Aorta (tissue), 5 donors: ENCODE results near the gene KIF4A. TPM values are rescaled to one million over a fixed set of nuclear protein-coding genes. Genes with fewer than 3 reads are reported as not detected.
A peak's percentile ranks its signal among the peaks of the same experiment; 100 is the strongest.

Source experiments
- ATAC-seq: fragments of 200-7000 bp; cut with Tn5 transposase; one replicate; pipeline ENCODE4 v1.9.1; 2022; ENCODE audit warnings: moderate library complexity; ENCODE audit not compliant: low FRiP score
- DNase-seq, 2 donors: peaks; one replicate each; pipeline ENCODE4 v3.0.0-alpha.2; 2020
- H3K27ac ChIP-seq, 2 donors: one replicate each; pipeline ENCODE4 v1.5.1; 2013; ENCODE audit warnings: low read length in 2 of 2, mild to moderate bottlenecking in 2 of 2, moderate library complexity in 2 of 2, control low read depth in 1 of 2, inconsistent platforms in 1 of 2, low read depth in 1 of 2
- H3K27me3 ChIP-seq, 2 donors: one replicate each; pipeline ENCODE4 v1.6.1; 2013; ENCODE audit warnings: control low read depth in 1 of 2, low read length in 1 of 2, mild to moderate bottlenecking in 1 of 2, moderate library complexity in 1 of 2; ENCODE audit not compliant: insufficient read depth in 2 of 2, control insufficient read depth in 1 of 2
- H3K36me3 ChIP-seq, 2 donors: one replicate each; pipeline ENCODE4 v1.6.1; 2013; ENCODE audit warnings: control low read depth in 1 of 2, low read length in 1 of 2, mild to moderate bottlenecking in 1 of 2; ENCODE audit not compliant: insufficient read depth in 2 of 2, control insufficient read depth in 1 of 2
- H3K4me1 ChIP-seq, 2 donors: one replicate each; pipeline ENCODE4 v1.6.1; 2013; ENCODE audit warnings: low read length in 2 of 2, control low read depth in 1 of 2, mild to moderate bottlenecking in 1 of 2, moderate library complexity in 1 of 2; ENCODE audit not compliant: insufficient read depth in 2 of 2, control insufficient read depth in 1 of 2
- H3K4me3 ChIP-seq, 2 donors: one replicate each; pipeline ENCODE4 v1.5.1; 2013; ENCODE audit warnings: low read length in 2 of 2, control low read depth in 1 of 2, mild to moderate bottlenecking in 1 of 2
- H3K9me3 ChIP-seq: one replicate; pipeline ENCODE4 v1.6.1; 2013; ENCODE audit warnings: mild to moderate bottlenecking, low read length; ENCODE audit not compliant: control insufficient read depth
- WGBS, 2 donors: extraction: QIAGEN DNeasy Blood & Tissue Kit; methylation state at CpG; one replicate each; pipeline ENCODE4 v1.1.7; 2013; 5-methylcytosine and 5-hydroxymethylcytosine counted together
- intact Hi-C, 2 donors: fragments of 100-400 bp; cut with DNase I; formaldehyde crosslinking; loops; one replicate each; pipeline versions ENCODE4 v1.14.2 to v1.15.0; 2022
- polyA plus RNA-seq, 2 donors: library from polyadenylated mRNA; stranded (reverse); fragments of 200-250 nt; gene quantifications; one replicate each; pipeline ENCODE4 v1.2.3, GENCODE V29; 2013
- total RNA-seq, 2 donors: library from RNA; stranded (reverse); fragmentation: NEBNext Ultra II Directional; extraction: Animal tissue kit (Norgen Biotek cat#: 25700); gene quantifications; one replicate each; pipeline ENCODE4 v1.2.1, GENCODE V29; 2021
- donor health status: healthy with polysubstance abuse.
- donor health status: Bipolar disorder and iron deficiency.
- donor health status: DM: no; HTN: no; CAD: no.
- donor health status: DM: no; HTN: no; CAD: no.
- donor health status: DM: yes; HTN: yes; CAD: no.

KIF4A gene
- total and polyA plus RNA-seq, 4 donors, result 0.36 to 0.66 (median 0.39) TPM

- WGBS, 2 donors, result 77 to 81% methylated on average over 9 of the region's 9 CpGs
- ATAC-seq (no peak), DNase-seq (no peak)
- Histone ChIP-seq H3K4me1 (no peaks in the 10 kb centered on the region), H3K9me3 (no peaks in the 10 kb centered on the region), H3K27me3 (no peaks in the 10 kb centered on the region), H3K27ac (no peak overlapping the region), H3K36me3 (no peaks in the 10 kb centered on the region), H3K4me3 (no peak overlapping the region)
- intact Hi-C loops, result no loop called here
Measured at GRCh38 chrX:70445951-70446350, 156.0 kb downstream of the KIF4A start.

DNA sequence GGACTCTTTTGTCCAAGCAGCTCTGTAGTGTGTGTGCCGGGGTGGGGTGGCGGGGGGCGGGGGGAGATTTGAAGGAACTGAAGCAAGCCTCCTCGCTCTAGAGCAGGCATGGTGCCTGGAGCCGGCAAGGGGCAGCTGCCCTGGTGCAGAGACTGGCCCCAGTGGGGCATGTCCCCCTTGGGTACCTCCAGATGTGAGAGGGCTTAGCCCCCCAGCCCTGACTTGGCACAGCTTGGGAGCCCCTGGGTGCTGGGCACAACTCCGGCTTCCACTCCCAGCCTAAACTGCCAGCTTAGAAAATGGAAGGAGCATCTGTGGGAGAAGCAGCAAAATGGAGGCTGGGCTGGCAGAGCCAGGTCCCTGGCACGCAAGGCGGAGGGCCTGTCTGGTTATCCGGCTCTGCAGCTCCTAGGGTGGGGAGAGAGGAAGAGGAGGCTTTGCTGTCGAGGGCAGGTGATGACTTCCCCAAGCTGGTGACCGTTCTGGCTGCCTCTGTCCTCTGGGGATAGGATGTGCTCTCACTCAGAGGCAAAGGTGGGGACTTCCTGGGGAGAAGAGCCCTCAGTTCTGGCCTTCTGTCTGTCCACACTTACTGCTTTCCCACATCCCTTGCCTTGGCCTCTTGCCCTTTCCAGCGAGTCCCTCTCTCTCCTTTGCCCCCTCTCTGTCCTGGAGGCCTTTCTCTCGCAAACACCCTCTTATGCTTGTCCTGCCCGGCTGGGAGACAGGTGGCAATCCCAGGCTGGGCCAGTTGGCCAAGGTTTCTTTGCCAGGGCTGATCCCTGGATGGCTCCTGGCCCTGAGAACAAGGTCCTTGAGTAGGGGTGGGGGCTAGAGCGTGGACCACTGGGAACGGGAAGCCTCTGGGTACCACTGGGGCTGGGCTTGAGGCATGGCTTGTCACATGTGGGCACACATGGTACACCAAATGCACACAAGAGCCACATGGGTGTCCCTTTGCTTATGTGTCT, 156.8 kb downstream of the KIF4A start:
- Histone ChIP-seq H3K27me3 (no peaks in the 10 kb centered on the region), H3K4me3 (no peak overlapping the region), H3K9me3 (no peaks in the 10 kb centered on the region), H3K4me1 (no peaks in the 10 kb centered on the region), H3K36me3 (no peaks in the 10 kb centered on the region), H3K27ac (no peak overlapping the region)
- ATAC-seq (no peak), DNase-seq (no peak)
- intact Hi-C loops, result no loop called here
- WGBS, 2 donors, result 72 to 85% methylated on average over 16 of the region's 16 CpGs

DNA sequence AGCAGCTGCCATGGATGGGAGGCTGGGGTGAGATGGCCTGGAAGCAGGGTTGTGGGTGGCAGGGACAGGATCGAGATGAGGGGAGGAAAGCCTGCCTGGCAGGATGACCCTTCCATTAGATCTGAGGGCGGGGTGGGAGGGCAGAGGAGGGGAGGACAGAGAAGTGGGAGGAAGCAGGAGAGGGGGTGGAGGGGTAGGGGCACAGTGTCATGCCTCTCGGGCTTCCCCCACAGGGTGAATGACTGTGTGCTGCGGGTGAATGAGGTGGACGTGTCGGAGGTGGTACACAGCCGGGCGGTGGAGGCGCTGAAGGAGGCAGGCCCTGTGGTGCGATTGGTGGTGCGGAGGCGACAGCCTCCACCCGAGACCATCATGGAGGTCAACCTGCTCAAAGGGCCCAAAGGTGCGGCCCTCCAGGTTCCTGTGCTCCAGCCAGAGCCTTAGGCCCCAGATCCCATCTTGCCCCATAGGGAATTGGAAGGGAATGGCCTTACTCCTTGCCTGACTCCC, 159.6 kb downstream of the KIF4A start:
- no peaks in the 10 kb centered on the region for H3K27me3 ChIP-seq
- no peaks in the 10 kb centered on the region for H3K4me1 ChIP-seq
- no peaks in the 10 kb centered on the region for H3K36me3 ChIP-seq
- DNase-seq (no peak), ATAC-seq (no peak)
- no peaks in the 10 kb centered on the region for H3K9me3 ChIP-seq
- 90 to 98% methylated on average over 14 of the region's 14 CpGs for WGBS, 2 donors
- no peak overlapping the region for H3K4me3 ChIP-seq
- intact Hi-C loops, result no loop called here
- H3K27ac ChIP-seq, result no peak overlapping the region

DNA sequence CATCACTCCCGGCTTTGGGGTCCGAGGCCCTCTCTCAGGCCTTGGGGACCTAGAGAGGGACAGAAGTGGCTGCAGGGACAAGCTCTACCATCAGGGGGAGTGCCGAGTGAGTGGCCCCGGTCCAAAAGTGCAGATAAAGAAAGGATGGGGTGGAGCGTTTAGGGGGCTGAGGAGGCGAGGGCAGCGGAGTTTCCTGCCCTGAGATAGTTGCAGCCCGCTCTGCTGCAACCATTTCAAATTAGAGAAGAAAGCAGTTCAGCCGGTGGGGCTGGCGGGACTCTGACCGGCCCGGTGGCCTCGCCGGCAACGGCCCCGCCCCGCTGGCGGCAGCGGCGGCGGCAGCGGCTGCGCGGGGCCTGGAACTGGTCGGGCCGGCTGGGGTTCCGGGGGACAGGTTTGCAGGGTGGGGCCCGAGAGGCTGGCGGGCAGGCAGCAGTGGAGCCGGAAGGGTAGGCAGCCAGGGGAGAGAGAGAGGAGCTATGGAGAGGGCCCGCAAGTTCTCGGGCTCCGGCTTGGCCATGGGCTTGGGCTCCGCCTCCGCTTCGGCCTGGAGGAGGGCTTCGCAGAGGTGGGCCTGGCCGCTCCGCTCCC, 162.3 kb downstream of the KIF4A start:
- intact Hi-C loops, result loop anchor here in 1 of 2 donors (5.0 kb wide), 1 partner anchor 100 kb away; no protein-coding TSS in a partner anchor
- ATAC-seq (peak; percentile 64), DNase-seq (peak; percentile 64 to 87)
- no peak overlapping the region for H3K27ac ChIP-seq
- no peaks in the 10 kb centered on the region for H3K27me3 ChIP-seq
- no peaks in the 10 kb centered on the region for H3K4me1 ChIP-seq
- H3K9me3 ChIP-seq, result no peaks in the 10 kb centered on the region
- no peaks in the 10 kb centered on the region for H3K36me3 ChIP-seq
- peak overlapping the region; percentile 21 to 41 for H3K4me3 ChIP-seq
- WGBS, 2 donors, result 1 to 17% methylated on average over 35 to 39 of the region's 39 CpGs

- H3K36me3 ChIP-seq, result no peaks in the 10 kb centered on the region
- no peaks in the 10 kb centered on the region for H3K9me3 ChIP-seq
- peak overlapping the region in 1 of 2 donors; percentile 18 for H3K27ac ChIP-seq
- DNase-seq, result no peak
- no peaks in the 10 kb centered on the region for H3K27me3 ChIP-seq
- intact Hi-C loops, result loop anchor here in 1 of 2 donors (5.0 kb wide), 1 partner anchor 99 kb away; no protein-coding TSS in a partner anchor
- no peaks in the 10 kb centered on the region for H3K4me1 ChIP-seq
- ATAC-seq, result no peak
- H3K4me3 ChIP-seq, result peak overlapping the region in 1 of 2 donors; percentile 41
- WGBS, 2 donors, result 50 to 54% methylated on average over 5 of the region's 5 CpGs
Measured at GRCh38 chrX:70453024-70453618, 163.2 kb downstream of the KIF4A start.

DNA sequence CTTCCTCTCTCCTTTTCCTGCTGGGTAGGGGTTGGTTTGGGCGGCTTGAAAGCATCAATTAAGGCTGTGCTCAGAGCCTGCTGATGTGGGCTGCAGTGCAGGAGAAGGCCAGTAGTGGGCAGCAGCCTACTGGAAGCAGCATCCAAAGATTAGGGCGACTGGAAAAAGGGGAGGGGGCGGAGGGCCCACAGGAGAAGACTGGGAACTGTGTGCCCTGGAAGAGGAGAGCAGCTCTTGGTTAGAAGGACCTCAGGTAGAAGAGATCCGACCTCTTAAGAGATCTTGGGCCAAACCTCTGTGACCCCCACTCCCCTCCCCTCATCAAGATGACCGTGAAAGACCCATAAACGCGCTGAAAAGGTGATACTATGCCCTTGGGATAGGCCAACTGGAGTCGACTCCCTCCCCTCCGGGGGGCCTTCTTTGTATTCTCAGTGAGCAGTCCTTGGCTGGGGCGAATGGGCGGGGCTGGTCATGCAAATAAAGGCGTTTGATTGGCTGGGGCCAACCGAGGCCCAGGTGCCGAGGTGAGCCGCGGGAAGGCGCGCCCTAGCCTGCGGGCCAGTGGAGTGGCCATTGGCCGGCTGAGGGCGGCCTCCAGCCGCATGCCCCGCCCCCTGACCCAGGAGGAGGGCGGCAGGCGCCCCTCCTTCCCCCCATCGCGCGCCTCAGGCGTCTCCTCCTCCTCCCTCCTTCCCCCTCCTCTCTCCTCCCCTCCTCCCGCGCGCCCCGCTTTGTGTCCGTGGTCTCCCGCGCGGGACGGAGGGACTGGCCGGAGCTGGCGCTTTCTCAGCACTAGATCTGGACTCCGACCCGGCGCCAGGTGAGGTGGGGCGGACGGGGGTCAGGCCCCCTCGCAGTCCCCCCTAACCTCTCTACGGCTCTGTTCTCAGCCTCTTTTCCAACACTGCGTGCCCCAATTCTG, 164.8 kb downstream of the KIF4A start:
- Histone ChIP-seq H3K9me3 (no peaks in the 10 kb centered on the region), H3K27ac (peak overlapping the region in 1 of 2 donors; percentile 81)
- WGBS, 2 donors, result 1 to 21% methylated on average over 28 to 46 of the region's 48 CpGs

DNA sequence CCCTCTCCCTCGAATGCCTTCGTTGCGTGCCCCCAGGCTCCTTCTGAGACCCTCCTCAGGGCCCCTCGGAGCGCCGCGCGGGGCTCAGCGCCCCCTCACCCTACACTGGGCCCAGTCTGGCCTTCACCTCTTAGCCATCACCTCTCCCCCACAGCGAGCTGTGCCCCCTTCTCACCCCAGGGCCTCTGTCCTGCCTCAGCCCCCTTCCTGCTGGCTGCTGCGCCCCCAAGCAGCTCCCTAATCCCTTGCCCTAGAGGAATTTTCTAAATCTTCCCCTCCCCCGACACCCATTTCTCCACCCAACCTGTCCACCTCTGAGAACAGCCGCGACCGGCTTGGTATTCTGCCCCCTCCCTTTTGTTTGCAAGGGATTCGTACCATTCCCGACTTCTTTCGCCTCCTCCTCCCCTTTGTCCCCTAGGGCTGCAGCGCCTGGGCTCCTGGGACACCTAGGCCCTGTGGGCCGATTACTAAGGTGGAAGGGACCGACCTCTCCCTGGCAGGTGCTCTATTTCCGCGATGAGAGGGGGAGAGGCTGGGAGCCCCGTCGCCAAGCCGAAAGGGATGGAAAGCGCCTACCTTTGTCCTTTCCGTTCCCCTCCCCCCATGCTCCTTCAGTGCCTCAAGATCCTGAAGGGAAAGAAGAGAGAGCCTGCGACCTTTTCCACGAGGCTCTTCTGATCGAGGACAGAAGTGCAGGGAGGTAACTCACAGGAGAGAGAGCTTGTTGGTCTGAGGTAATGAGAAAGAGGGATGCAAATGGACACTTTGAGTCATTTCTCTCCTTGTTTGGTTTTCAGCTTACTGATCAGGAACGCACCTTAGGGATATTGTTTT, 165.7 kb downstream of the KIF4A start:
- Histone ChIP-seq H3K27me3 (no peaks in the 10 kb centered on the region), H3K4me3 (peak overlapping the region; percentile 14 to 67), H3K27ac (peak overlapping the region in 1 of 2 donors; percentile 81), H3K36me3 (no peaks in the 10 kb centered on the region), H3K4me1 (no peaks in the 10 kb centered on the region), H3K9me3 (no peaks in the 10 kb centered on the region)
- intact Hi-C loops, result loop anchor here in 1 of 2 donors (2.0 kb wide), 1 partner anchor 97 kb away; no protein-coding TSS in a partner anchor
- DNase-seq (no peak), ATAC-seq (no peak)
- 16 to 30% methylated on average over 32 of the region's 32 CpGs for WGBS, 2 donors

More for the DNA sequence above, 164.8 kb downstream of the KIF4A start:
- peak; percentile 85 for ATAC-seq
- intact Hi-C loops, result loop anchor here (2.0 to 5.0 kb wide), 2 partner anchors 98 kb away; no protein-coding TSS in a partner anchor
- Histone ChIP-seq H3K4me3 (peak overlapping the region; percentile 14 to 67), H3K27me3 (no peaks in the 10 kb centered on the region), H3K4me1 (no peaks in the 10 kb centered on the region), H3K36me3 (no peaks in the 10 kb centered on the region)
- DNase-seq, result peak; percentile 69 to 89
